Measurements from ENCODE around the gene TBC1D25.

Gene TBC1D25

DNA sequence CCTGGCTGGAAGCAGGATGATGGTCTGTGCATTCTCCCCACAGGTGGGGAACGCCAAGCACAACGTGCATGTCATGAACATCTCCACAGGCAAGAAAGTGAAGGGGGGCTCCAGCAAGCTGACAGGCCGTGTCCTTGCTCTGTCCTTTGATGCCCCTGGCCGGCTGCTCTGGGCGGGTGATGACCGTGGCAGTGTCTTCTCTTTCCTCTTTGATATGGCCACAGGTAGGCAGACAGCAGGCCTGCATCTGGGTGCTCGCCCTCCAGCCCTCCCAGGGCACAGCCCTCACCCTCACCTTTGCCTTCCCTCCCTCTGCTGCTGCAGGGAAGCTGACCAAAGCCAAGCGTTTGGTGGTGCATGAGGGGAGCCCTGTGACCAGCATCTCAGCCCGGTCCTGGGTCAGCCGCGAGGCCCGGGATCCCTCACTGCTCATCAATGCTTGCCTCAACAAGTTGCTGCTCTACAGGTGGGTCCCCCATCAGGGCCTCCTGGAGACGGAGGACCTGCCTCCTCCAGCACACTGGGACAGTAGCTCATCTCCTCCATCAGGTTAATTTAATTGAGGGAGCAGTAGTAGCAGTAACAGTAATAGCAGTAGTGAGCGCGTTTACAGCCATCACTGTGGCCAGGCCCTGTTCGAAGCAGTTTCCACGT, 62.4 kb downstream of the TBC1D25 start:
- Histone ChIP-seq H3K4me1 (no peaks in the 10 kb centered on the region), H3K4me2 (ENCODE audit: low read length) (no peak overlapping the region), H3K27ac (no peak overlapping the region), H3K79me2 (no peaks in the 10 kb centered on the region), H3K9ac (no peak overlapping the region), H3K36me3 (ENCODE audit: control insufficient read depth, insufficient read depth, low read length) (no peaks in the 10 kb centered on the region), H3K4me3 (ENCODE audit: low read depth, low read length) (no peak overlapping the region), H3K9me3 (ENCODE audit: control insufficient read depth, low read length) (no peaks in the 10 kb centered on the region), H2AFZ (no peak overlapping the region), H3K27me3 (ENCODE audit: control insufficient read depth, insufficient read depth, low read length) (no peaks in the 10 kb centered on the region)
- TF ChIP-seq, protein P1, sequence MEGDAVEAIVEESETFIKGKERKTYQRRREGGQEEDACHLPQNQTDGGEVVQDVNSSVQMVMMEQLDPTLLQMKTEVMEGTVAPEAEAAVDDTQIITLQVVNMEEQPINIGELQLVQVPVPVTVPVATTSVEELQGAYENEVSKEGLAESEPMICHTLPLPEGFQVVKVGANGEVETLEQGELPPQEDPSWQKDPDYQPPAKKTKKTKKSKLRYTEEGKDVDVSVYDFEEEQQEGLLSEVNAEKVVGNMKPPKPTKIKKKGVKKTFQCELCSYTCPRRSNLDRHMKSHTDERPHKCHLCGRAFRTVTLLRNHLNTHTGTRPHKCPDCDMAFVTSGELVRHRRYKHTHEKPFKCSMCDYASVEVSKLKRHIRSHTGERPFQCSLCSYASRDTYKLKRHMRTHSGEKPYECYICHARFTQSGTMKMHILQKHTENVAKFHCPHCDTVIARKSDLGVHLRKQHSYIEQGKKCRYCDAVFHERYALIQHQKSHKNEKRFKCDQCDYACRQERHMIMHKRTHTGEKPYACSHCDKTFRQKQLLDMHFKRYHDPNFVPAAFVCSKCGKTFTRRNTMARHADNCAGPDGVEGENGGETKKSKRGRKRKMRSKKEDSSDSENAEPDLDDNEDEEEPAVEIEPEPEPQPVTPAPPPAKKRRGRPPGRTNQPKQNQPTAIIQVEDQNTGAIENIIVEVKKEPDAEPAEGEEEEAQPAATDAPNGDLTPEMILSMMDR (IDR thresholded peaks at IDR 0.05), result no peak

DNA sequence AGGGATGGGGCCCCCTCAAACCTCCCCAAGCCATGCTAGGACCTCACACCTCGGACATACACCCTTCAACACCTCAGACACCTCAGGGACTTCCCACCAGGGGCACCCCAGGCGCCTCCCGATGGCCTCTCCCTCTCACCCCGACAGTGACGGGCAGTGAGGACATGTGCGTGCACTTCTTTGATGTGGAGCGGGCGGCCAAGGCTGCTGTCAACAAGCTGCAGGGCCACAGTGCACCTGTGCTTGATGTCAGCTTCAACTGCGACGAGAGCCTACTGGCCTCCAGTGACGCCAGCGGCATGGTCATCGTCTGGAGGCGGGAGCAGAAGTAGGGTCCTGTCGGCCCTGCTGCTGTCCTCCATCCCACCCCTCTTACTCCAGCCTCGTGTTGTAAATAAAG, 65.2 kb downstream of the TBC1D25 start:
- Histone ChIP-seq H3K79me2 (no peaks in the 10 kb centered on the region), H3K36me3 (ENCODE audit: control insufficient read depth, insufficient read depth, low read length) (no peaks in the 10 kb centered on the region), H3K4me1 (no peaks in the 10 kb centered on the region), H3K9ac (no peak overlapping the region), H3K27ac (no peak overlapping the region), H3K4me3 (ENCODE audit: low read depth, low read length) (no peak overlapping the region), H3K9me3 (ENCODE audit: control insufficient read depth, low read length) (no peaks in the 10 kb centered on the region), H3K27me3 (ENCODE audit: control insufficient read depth, insufficient read depth, low read length) (no peaks in the 10 kb centered on the region), H3K4me2 (ENCODE audit: low read length) (no peak overlapping the region), H2AFZ (no peak overlapping the region)
- TF ChIP-seq, protein P1 (IDR thresholded peaks at IDR 0.05), result no peak

DNA sequence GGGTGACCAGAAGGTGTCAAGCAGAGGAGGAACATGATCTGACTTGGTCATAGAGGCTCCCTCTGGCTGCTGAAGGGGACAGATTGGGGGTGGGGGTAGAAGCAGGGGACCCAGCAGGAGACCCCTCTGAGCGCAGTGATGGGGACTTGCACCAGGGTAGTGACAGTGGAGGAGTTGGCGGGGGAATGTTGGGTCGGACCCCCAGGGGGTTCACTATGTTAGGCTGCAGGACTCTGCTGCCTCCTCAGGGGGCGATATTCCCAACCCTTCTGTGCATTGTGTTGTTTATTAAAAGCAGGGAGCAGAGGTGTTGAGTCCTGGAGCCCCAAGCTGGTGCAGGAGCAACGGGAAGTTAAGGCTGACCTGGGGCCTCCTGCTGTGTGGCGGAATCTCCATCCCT, 66.6 kb downstream of the TBC1D25 start:
- Histone ChIP-seq H3K9me3 (ENCODE audit: control insufficient read depth, low read length) (no peaks in the 10 kb centered on the region), H3K27me3 (ENCODE audit: control insufficient read depth, insufficient read depth, low read length) (no peaks in the 10 kb centered on the region), H3K4me2 (ENCODE audit: low read length) (no peak overlapping the region), H2AFZ (no peak overlapping the region), H3K79me2 (no peaks in the 10 kb centered on the region), H3K4me3 (ENCODE audit: low read depth, low read length) (no peak overlapping the region), H3K27ac (no peak overlapping the region), H3K36me3 (ENCODE audit: control insufficient read depth, insufficient read depth, low read length) (no peaks in the 10 kb centered on the region), H3K9ac (no peak overlapping the region), H3K4me1 (no peaks in the 10 kb centered on the region)
- TF ChIP-seq, protein P1 (IDR thresholded peaks at IDR 0.05), result no peak

DNA sequence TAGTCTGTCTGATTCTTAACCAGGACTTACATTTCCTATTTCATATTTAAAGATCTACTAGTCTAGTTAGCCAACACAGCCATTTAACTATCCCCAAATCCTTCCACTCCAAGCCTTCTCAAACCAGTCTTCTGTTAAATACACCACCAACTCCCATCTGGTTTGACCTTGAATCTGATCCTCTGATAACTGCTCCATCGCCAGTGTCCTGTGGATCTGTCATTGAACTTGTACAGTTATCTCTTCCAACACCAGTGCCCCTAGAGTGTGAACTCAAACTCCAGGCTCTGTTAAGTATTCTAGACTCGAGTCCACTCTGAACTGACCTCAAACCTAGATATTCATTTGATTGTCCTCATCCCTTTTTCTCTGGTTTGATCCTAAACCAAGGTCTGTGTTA, 72.2 kb downstream of the TBC1D25 start:
- Histone ChIP-seq H3K36me3 (ENCODE audit: control insufficient read depth, insufficient read depth, low read length) (no peaks in the 10 kb centered on the region), H3K27ac (no peak overlapping the region), H3K27me3 (ENCODE audit: control insufficient read depth, insufficient read depth, low read length) (no peaks in the 10 kb centered on the region), H3K79me2 (no peaks in the 10 kb centered on the region), H3K4me3 (ENCODE audit: low read depth, low read length) (no peak overlapping the region), H3K9ac (no peak overlapping the region), H3K4me1 (no peaks in the 10 kb centered on the region), H3K9me3 (ENCODE audit: control insufficient read depth, low read length) (no peaks in the 10 kb centered on the region), H3K4me2 (ENCODE audit: low read length) (no peak overlapping the region), H2AFZ (no peak overlapping the region)
- TF ChIP-seq, protein P1 (IDR thresholded peaks at IDR 0.05), result no peak
